Stimulated activated CD8-positive, alpha-beta memory T cell treated with anti-CD3 and anti-CD28 coated beads, Interleukin-7, amount 100 ng/mL, for 1 hour (primary cell): Measurements from ENCODE around the gene CTNNA1.
"Not testable (repeated sequence)": the region's sequence is repeated elsewhere in the genome, so short reads cannot be mapped to it uniquely, and the experiment has no call there.

Source experiments
- DNase-seq, 2 donors: peaks; one replicate each; pipeline ENCODE4 v3.0.0-alpha.2; 2020; ENCODE audit warnings: low read depth in 2 of 2

Gene CTNNA1

GRCh38 chr5:138724470-138725146 lies 28.6 kb upstream of the CTNNA1 start:
- no peak for DNase-seq

GRCh38 chr5:138725153-138725817 lies 27.9 kb upstream of the CTNNA1 start:
- DNase-seq = no peak

GRCh38 chr5:138725818-138726416 lies 27.3 kb upstream of the CTNNA1 start:
- no peak for DNase-seq

GRCh38 chr5:138726848-138727247 lies 26.4 kb upstream of the CTNNA1 start:
- no peak for DNase-seq

GRCh38 chr5:138730496-138730895 lies 22.7 kb upstream of the CTNNA1 start:
- DNase-seq = not testable (repeated sequence)

GRCh38 chr5:138732466-138732865 lies 20.8 kb upstream of the CTNNA1 start:
- no peak for DNase-seq

- DNase-seq = no peak
These were observed 20.3 kb upstream of the CTNNA1 start for GRCh38 chr5:138732933-138733332.

GRCh38 chr5:138733509-138733908 lies 19.7 kb upstream of the CTNNA1 start:
- no peak for DNase-seq

- DNase-seq = no peak
These were observed 16.9 kb upstream of the CTNNA1 start for GRCh38 chr5:138736293-138736692.

GRCh38 chr5:138737494-138738265 lies 15.5 kb upstream of the CTNNA1 start:
- no peak for DNase-seq

GRCh38 chr5:138738399-138738798 lies 14.8 kb upstream of the CTNNA1 start:
- DNase-seq = no peak

GRCh38 chr5:138739938-138740337 lies 13.3 kb upstream of the CTNNA1 start:
- no peak for DNase-seq

- no peak for DNase-seq
These were observed 9.7 kb upstream of the CTNNA1 start for GRCh38 chr5:138743484-138743883.

GRCh38 chr5:138745268-138745667 lies 8.0 kb upstream of the CTNNA1 start:
- DNase-seq = no peak

GRCh38 chr5:138748630-138749081 lies 4.6 kb upstream of the CTNNA1 start:
- no peak for DNase-seq

GRCh38 chr5:138751344-138751743 lies 1.9 kb upstream of the CTNNA1 start:
- DNase-seq = not testable (repeated sequence)

- no peak for DNase-seq
These were observed 779 bp upstream of the CTNNA1 start for GRCh38 chr5:138752341-138752950.

- no peak for DNase-seq
These were observed 821 bp downstream of the CTNNA1 start for GRCh38 chr5:138753794-138754698.

- no peak for DNase-seq
These were observed 1.5 kb downstream of the CTNNA1 start for GRCh38 chr5:138754699-138755057.

- no peak for DNase-seq
These were observed 2.0 kb downstream of the CTNNA1 start for GRCh38 chr5:138755084-138755748.
